Endothelial cell of umbilical vein (primary cell): ENCODE results near the gene TBC1D9. TPM values are rescaled to one million over a fixed set of nuclear protein-coding genes. Genes with fewer than 3 reads are reported as not detected.

Experiments used
- BruUV-seq: library from RNA; stranded (reverse); fragments of 400-500 nt; replicated peaks from 2 replicates; lab custom pipeline; 2021; lab: Mats Ljungman, UMichigan
- CTCF ChIA-PET: fragments of 300-600, 350-600 bp; sonication (Branson Sonifier 250); formaldehyde crosslinking; loops from one replicate; lab custom pipeline; 2021; ENCODE audit warnings: antibody characterized with exemption, inconsistent platforms; lab: Charles Lee
- POLR2A ChIA-PET: fragments of 300-600, 350-600 bp; sonication (Branson Sonifier 250); formaldehyde crosslinking; loops from one replicate; lab custom pipeline; 2021; ENCODE audit warnings: antibody characterized with exemption, inconsistent platforms; lab: Charles Lee
- DNase-seq: peaks from one replicate; pipeline ENCODE4 v3.0.0-alpha.2; 2011; ENCODE audit warnings: low read depth, low spot score
- FAIRE-seq: peaks from 2 replicates; lab custom pipeline; 2011; peaks lifted over from hg19 to GRCh38; lab: Jason Lieb, UNC
- H2AFZ ChIP-seq: 2 replicates; pipeline ENCODE4 v1.6.0; 2012; ENCODE audit warnings: low read depth, low read length, control low read depth, inconsistent platforms
- H3K27ac ChIP-seq: 2 replicates; pipeline ENCODE4 v1.5.1; 2011; ENCODE audit warnings: low read depth, mild to moderate bottlenecking, control low read depth, low read length, moderate library complexity; ENCODE audit not compliant: insufficient read depth
- H3K27me3 ChIP-seq, 2 experiments: 2 replicates each; pipeline versions ENCODE4 v1.6.0 to v1.6.1; 2011; ENCODE audit warnings: low read length in 2 of 2, mixed read lengths in 1 of 2; ENCODE audit not compliant: control insufficient read depth in 2 of 2, insufficient read depth in 2 of 2
- H3K36me3 ChIP-seq, 2 experiments: 2 replicates in 1 of 2; 3 replicates in 1 of 2; pipeline ENCODE4 v1.5.1; 2011; ENCODE audit warnings: low read length in 2 of 2, mild to moderate bottlenecking in 1 of 2, moderate library complexity in 1 of 2; ENCODE audit not compliant: control insufficient read depth in 2 of 2, insufficient read depth in 2 of 2; ENCODE audit errors: extremely low read depth in 1 of 2
- H3K4me1 ChIP-seq: 3 replicates; pipeline ENCODE4 v1.5.1; 2011; ENCODE audit warnings: mild to moderate bottlenecking, low read length; ENCODE audit not compliant: control insufficient read depth, insufficient read depth; ENCODE audit errors: extremely low read depth
- H3K4me2 ChIP-seq: 2 replicates; pipeline ENCODE4 v1.6.1; 2011; ENCODE audit warnings: low read length, control low read depth, mixed read lengths; ENCODE audit not compliant: insufficient read depth
- H3K4me3 ChIP-seq, 3 experiments: fragments of 200-600 bp in 1 of 3; sonication (generic), shearing (Covaris generic) in 1 of 3; replicated peaks in 1 of 3; 2 replicates each; pipeline ENCODE4 v1.5.1; 2011 to 2016; ENCODE audit warnings: control low read depth in 3 of 3, low read length in 3 of 3, mild to moderate bottlenecking in 2 of 3, inconsistent platforms in 1 of 3, low read depth in 1 of 3, moderate library complexity in 1 of 3; ENCODE audit not compliant: insufficient read depth in 1 of 3
- H3K79me2 ChIP-seq: 2 replicates; pipeline ENCODE4 v1.6.0; 2012; ENCODE audit warnings: low read length, inconsistent platforms; ENCODE audit not compliant: control insufficient read depth, insufficient read depth
- H3K9ac ChIP-seq: replicated peaks from 2 replicates; pipeline ENCODE3; 2011; ENCODE audit warnings: low read length, control low read depth; ENCODE audit not compliant: insufficient read depth; ENCODE audit errors: extremely low read depth
- H3K9me1 ChIP-seq: replicated peaks from 3 replicates; pipeline ENCODE4 v1.6.0; 2011; ENCODE audit warnings: mild to moderate bottlenecking, low read length; ENCODE audit not compliant: control insufficient read depth, insufficient read depth; ENCODE audit errors: extremely low read depth
- H3K9me3 ChIP-seq: replicated peaks from 2 replicates; pipeline ENCODE4 v1.5.1; 2012; ENCODE audit warnings: low read length, inconsistent platforms; ENCODE audit not compliant: control insufficient read depth, insufficient read depth
- H4K20me1 ChIP-seq: replicated peaks from 2 replicates; pipeline ENCODE3; 2011; ENCODE audit warnings: mild to moderate bottlenecking, low read length; ENCODE audit not compliant: control insufficient read depth, insufficient read depth; ENCODE audit errors: extremely low read depth
- CTCF ChIP-seq, 2 donors: IDR thresholded peaks; 1 replicate in 1 of 2; 2 replicates in 1 of 2; pipeline ENCODE4 v1.5.1; 2011; ENCODE audit warnings: low read length in 2 of 2, mild to moderate bottlenecking in 2 of 2, moderate library complexity in 2 of 2, control low read depth in 1 of 2, inconsistent platforms in 1 of 2, low read depth in 1 of 2; ENCODE audit not compliant: insufficient read depth in 1 of 2; ENCODE audit errors: extremely low read depth in 1 of 2
- EZH2 ChIP-seq: IDR thresholded peaks from 2 replicates; pipeline ENCODE4 v1.6.1; 2012; ENCODE audit warnings: borderline replicate concordance, low read depth, mild to moderate bottlenecking, moderate library complexity, low read length, inconsistent platforms; ENCODE audit not compliant: severe bottlenecking
- FOS ChIP-seq: IDR thresholded peaks from 2 replicates; pipeline ENCODE4 v1.6.1; 2011; ENCODE audit warnings: mild to moderate bottlenecking, low read length, moderate library complexity, borderline replicate concordance; ENCODE audit not compliant: insufficient read depth
- GATA2 ChIP-seq: IDR thresholded peaks from 2 replicates; pipeline ENCODE4 v1.7.0; 2011; ENCODE audit warnings: low read depth, mild to moderate bottlenecking, moderate library complexity, mixed read lengths, low read length; ENCODE audit not compliant: insufficient read length, insufficient read depth
- JUN ChIP-seq: IDR thresholded peaks from 2 replicates; pipeline ENCODE4 v1.6.1; 2011; ENCODE audit warnings: borderline replicate concordance, low read depth; ENCODE audit not compliant: insufficient read length, insufficient read depth
- MAX ChIP-seq: IDR thresholded peaks from 2 replicates; pipeline ENCODE4 v1.6.1; 2011; ENCODE audit not compliant: insufficient read depth, insufficient read length
- MYC ChIP-seq: IDR thresholded peaks from one replicate; pipeline ENCODE4 v1.6.1; 2011; ENCODE audit warnings: mild to moderate bottlenecking, low read depth, low read length
- POLR2A ChIP-seq: IDR thresholded peaks from 2 replicates; pipeline ENCODE4 v1.6.1; 2012; ENCODE audit warnings: low read depth, mild to moderate bottlenecking, control low read depth, low read length
- POLR2AphosphoS5 ChIP-seq: IDR thresholded peaks from 2 replicates; pipeline ENCODE4 v1.6.1; 2012; ENCODE audit warnings: low read depth, mild to moderate bottlenecking, control low read depth, low read length, moderate library complexity; ENCODE audit not compliant: insufficient read depth
- dilution Hi-C: fragments of 300-500 bp; cut with MboI; formaldehyde crosslinking; loops from one replicate; pipeline ENCODE4 v1.15.0; 2019; ENCODE audit warnings: low sequenced_read_pairs; ENCODE audit not compliant: extremely low pct_ligation_motif_present
- intact Hi-C: fragments of 100-400 bp; cut with micrococcal nuclease; formaldehyde crosslinking; loops from one replicate; pipeline ENCODE4 v1.10.0; 2022
- polyA plus RNA-seq, 4 experiments: library from polyadenylated mRNA; depleted of rRNA in 3 of 4; stranded (reverse) in 3 of 4; unstranded in 1 of 4; fragments of >200 nt; gene quantifications; 2 replicates each; pipeline versions ENCODE4 v1.2.1 to v1.2.3, GENCODE V29; 2011 to 2012; ENCODE audit warnings: missing spikeins in 1 of 4
- total RNA-seq: library from RNA; stranded (reverse); gene quantifications from 2 replicates; pipeline ENCODE4 v1.2.3, GENCODE V29; 2021

The TBC1D9 gene
- total and polyA plus RNA-seq, 2 donors (not counting 3 experiments of a cell fraction or from before 2014, with no cell fraction given), result 21.7 to 45.3 TPM

- Histone ChIP-seq H3K4me2 (no peak overlapping the region), H3K9me3 (no peaks in the 10 kb centered on the region), H3K4me3 (no peak overlapping the region), H3K4me1 (no peaks in the 10 kb centered on the region), H3K27me3 (peaks cover 0 to 2% of the 10 kb centered on the region in 2 experiments), H2AFZ (no peak overlapping the region), H3K27ac (no peak overlapping the region), H4K20me1 (no peaks in the 10 kb centered on the region), H3K9me1 (no peaks in the 10 kb centered on the region), H3K79me2 (no peaks in the 10 kb centered on the region), H3K36me3 (no peaks in the 10 kb centered on the region), H3K9ac (no peak overlapping the region)
- intact Hi-C loops, result no loop called here
- no TSS peak for BruUV-seq
- ChIA-PET POLR2A (no interaction called here), CTCF (no interaction called here)
- FAIRE-seq, result no peak
- TF ChIP-seq CTCF (IDR thresholded peaks at IDR 0.05; ENCODE audit: extremely low read depth in 1 of 2, insufficient read depth in 1 of 2, low read depth in 1 of 2, low read length in 2 of 2) (no peak), GATA2 (no peak), POLR2AphosphoS5 (no peak), JUN (no peak), EZH2 (no peak), POLR2A (no peak), MYC (no peak), FOS (no peak), MAX (no peak)
- dilution Hi-C loops, result no loop called here
- DNase-seq, result no peak
Observed at GRCh38 chr4:140777894-140778293, 21.7 kb upstream of the TBC1D9 start.
